K562 (cell line): Measurements from ENCODE around the gene NFIL3. TPM values are rescaled to one million over a fixed set of nuclear protein-coding genes. Genes with fewer than 3 reads are reported as not detected.
A peak's percentile ranks its signal among the peaks of the same experiment; 100 is the strongest.

Experiments
- CC2D1A ChIP-seq: fragments of 450-650 bp; IDR thresholded peaks from 2 replicates; pipeline ENCODE4 v1.6.1; 2017; ENCODE audit warnings: mild to moderate bottlenecking
- CHCHD3 ChIP-seq: fragments of 250-450 bp; sonication (Bioruptor Pico); IDR thresholded peaks from 2 replicates; pipeline ENCODE4 v2.1.2; 2022; ENCODE audit warnings: mild to moderate bottlenecking
- CSDE1 ChIP-seq, 2 experiments: fragments of 450-650 bp; IDR thresholded peaks; 2 replicates each; pipeline ENCODE4 v1.6.1; 2016; ENCODE audit warnings: mild to moderate bottlenecking in 1 of 2
- MEF2A ChIP-seq: IDR thresholded peaks from 2 replicates; pipeline ENCODE4 v1.6.1; 2011; ENCODE audit warnings: low read depth, mild to moderate bottlenecking, low read length, moderate library complexity; ENCODE audit not compliant: control insufficient read depth
- PHF21A ChIP-seq: fragments of 450-650 bp; IDR thresholded peaks from 2 replicates; pipeline ENCODE4 v1.6.1; 2017; ENCODE audit warnings: low read depth, borderline replicate concordance
- PTBP1 ChIP-seq: fragments of 200-400 bp; formaldehyde crosslinking; IDR thresholded peaks from 2 replicates; pipeline ENCODE4 v1.6.1; 2017; ENCODE audit warnings: low read depth, low read length
- RBM17 ChIP-seq: fragments of 200-400 bp; formaldehyde crosslinking; IDR thresholded peaks from 2 replicates; pipeline ENCODE4 v1.6.1; 2017; ENCODE audit warnings: low read depth, mild to moderate bottlenecking, low read length, borderline replicate concordance
- polyA plus RNA-seq, 8 experiments: library from polyadenylated mRNA; depleted of rRNA in 4 of 8; stranded (reverse) in 5 of 8; unstranded in 3 of 8; fragments of >200 nt; fragmentation: Nextera tagmentation in 2 of 8; fragmentation: Illumina TruSeq in 1 of 8; extraction: Ambion mirVana in 2 of 8; extraction: Trizol in 1 of 8; gene quantifications; 2 replicates each; pipeline versions ENCODE4 v1.2.1 to v1.2.3, GENCODE V29; 2011 to 2014; ENCODE audit warnings: inconsistent platforms in 1 of 8, missing spikeins in 1 of 8
- total RNA-seq, 7 experiments: library from RNA; depleted of rRNA in 6 of 7; stranded (reverse); fragments of >200 nt in 6 of 7; fragmentation: Illumina TruSeq in 2 of 7; extraction: Trizol in 2 of 7; gene quantifications; 2 replicates each; pipeline versions ENCODE4 v1.2.1 to v1.2.3, GENCODE V29; 2011 to 2021; ENCODE audit warnings: low replicate concordance in 1 of 7
- TF ChIP-seq, protein P1 (sequence below), 2 experiments: fragments of 450-650 bp; formaldehyde crosslinking in 1 of 2; IDR thresholded peaks; 2 replicates each; pipeline versions ENCODE4 v1.4.0 to v1.6.1; 2014 to 2020; ENCODE audit warnings: mild to moderate bottlenecking in 2 of 2, borderline replicate concordance in 1 of 2, low read depth in 1 of 2
- TF ChIP-seq, protein P2 (sequence below), 2 experiments: fragments of 450-650 bp in 1 of 2; sonication (generic) in 1 of 2; formaldehyde crosslinking in 1 of 2; IDR thresholded peaks in 1 of 2; conservative IDR thresholded peaks in 1 of 2; 2 replicates each; pipeline versions ENCODE4 v1.6.1 to v1.8.1; 2016 to 2023; ENCODE audit warnings: mild to moderate bottlenecking in 2 of 2, moderate library complexity in 2 of 2, inconsistent platforms in 1 of 2, missing genetic modification reagents in 1 of 2
- TF ChIP-seq, protein P3 (sequence below): sonication (generic); formaldehyde crosslinking; IDR thresholded peaks from 2 replicates; pipeline ENCODE4 v1.8.0; 2023; ENCODE audit warnings: missing genetic modification reagents, mild to moderate bottlenecking, borderline replicate concordance

NFIL3 gene
- total and polyA plus RNA-seq, 9 of the 15 experiments (the other 6 are each of a cell fraction or from before 2014, with no cell fraction given) = 3.2 to 16.1 (median 9.3) TPM

DNA sequence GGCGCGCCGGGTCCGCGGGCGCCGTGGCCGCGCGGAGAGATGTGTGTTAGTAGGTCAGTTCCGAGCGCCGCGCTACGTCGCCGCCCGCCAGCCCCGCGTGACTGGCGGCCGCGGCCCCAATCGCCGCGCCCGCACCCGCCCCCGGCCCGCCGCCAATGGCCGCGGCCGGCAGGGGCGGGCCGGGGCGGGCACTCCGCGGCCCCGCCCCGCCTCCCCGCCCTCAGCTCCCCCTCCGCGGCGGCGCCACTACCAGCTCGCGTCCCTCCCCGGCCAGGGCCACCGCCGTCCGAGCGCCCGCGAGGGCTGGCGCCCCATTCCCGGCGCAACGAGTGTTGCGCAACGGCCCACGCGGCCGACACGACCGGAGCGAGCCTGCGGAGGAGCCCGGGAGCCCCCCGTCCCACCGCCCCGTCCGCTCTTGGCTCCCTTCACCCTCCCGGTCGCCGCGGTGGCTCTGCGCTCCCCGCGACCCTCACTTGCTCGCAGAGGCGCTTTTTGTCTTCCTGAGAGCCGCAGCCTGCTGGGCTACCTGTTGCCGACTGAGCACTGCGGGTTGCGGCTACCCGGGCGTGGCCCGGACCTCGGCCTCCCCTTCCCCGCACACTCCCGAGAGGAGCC, at the start of gene NFIL3 (continued):
- TF ChIP-seq, protein P1, sequence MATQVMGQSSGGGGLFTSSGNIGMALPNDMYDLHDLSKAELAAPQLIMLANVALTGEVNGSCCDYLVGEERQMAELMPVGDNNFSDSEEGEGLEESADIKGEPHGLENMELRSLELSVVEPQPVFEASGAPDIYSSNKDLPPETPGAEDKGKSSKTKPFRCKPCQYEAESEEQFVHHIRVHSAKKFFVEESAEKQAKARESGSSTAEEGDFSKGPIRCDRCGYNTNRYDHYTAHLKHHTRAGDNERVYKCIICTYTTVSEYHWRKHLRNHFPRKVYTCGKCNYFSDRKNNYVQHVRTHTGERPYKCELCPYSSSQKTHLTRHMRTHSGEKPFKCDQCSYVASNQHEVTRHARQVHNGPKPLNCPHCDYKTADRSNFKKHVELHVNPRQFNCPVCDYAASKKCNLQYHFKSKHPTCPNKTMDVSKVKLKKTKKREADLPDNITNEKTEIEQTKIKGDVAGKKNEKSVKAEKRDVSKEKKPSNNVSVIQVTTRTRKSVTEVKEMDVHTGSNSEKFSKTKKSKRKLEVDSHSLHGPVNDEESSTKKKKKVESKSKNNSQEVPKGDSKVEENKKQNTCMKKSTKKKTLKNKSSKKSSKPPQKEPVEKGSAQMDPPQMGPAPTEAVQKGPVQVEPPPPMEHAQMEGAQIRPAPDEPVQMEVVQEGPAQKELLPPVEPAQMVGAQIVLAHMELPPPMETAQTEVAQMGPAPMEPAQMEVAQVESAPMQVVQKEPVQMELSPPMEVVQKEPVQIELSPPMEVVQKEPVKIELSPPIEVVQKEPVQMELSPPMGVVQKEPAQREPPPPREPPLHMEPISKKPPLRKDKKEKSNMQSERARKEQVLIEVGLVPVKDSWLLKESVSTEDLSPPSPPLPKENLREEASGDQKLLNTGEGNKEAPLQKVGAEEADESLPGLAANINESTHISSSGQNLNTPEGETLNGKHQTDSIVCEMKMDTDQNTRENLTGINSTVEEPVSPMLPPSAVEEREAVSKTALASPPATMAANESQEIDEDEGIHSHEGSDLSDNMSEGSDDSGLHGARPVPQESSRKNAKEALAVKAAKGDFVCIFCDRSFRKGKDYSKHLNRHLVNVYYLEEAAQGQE (IDR thresholded peaks at IDR 0.05; ENCODE audit: borderline replicate concordance) = no peak
- TF ChIP-seq, protein P1 (CRISPR knock-in tag; IDR thresholded peaks at IDR 0.05; ENCODE audit: low read depth) = 0 out of 2 replicates have a peak, but pooled peaks have one; percentile 45
- TF ChIP-seq MEF2A (no peak), PTBP1 (no peak), CSDE1 (IDR thresholded peaks at IDR 0.05) (no peak), CHCHD3 (no peak), CC2D1A (no peak), RBM17 (no peak), PHF21A (no peak)
- TF ChIP-seq, protein P2, sequence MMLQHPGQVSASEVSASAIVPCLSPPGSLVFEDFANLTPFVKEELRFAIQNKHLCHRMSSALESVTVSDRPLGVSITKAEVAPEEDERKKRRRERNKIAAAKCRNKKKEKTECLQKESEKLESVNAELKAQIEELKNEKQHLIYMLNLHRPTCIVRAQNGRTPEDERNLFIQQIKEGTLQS (IDR thresholded peaks at IDR 0.05) = no peak
- TF ChIP-seq, protein P2 (CRISPR knock-in tag; conservative IDR thresholded peaks at IDR 0.05) = no peak
- TF ChIP-seq, protein P3, sequence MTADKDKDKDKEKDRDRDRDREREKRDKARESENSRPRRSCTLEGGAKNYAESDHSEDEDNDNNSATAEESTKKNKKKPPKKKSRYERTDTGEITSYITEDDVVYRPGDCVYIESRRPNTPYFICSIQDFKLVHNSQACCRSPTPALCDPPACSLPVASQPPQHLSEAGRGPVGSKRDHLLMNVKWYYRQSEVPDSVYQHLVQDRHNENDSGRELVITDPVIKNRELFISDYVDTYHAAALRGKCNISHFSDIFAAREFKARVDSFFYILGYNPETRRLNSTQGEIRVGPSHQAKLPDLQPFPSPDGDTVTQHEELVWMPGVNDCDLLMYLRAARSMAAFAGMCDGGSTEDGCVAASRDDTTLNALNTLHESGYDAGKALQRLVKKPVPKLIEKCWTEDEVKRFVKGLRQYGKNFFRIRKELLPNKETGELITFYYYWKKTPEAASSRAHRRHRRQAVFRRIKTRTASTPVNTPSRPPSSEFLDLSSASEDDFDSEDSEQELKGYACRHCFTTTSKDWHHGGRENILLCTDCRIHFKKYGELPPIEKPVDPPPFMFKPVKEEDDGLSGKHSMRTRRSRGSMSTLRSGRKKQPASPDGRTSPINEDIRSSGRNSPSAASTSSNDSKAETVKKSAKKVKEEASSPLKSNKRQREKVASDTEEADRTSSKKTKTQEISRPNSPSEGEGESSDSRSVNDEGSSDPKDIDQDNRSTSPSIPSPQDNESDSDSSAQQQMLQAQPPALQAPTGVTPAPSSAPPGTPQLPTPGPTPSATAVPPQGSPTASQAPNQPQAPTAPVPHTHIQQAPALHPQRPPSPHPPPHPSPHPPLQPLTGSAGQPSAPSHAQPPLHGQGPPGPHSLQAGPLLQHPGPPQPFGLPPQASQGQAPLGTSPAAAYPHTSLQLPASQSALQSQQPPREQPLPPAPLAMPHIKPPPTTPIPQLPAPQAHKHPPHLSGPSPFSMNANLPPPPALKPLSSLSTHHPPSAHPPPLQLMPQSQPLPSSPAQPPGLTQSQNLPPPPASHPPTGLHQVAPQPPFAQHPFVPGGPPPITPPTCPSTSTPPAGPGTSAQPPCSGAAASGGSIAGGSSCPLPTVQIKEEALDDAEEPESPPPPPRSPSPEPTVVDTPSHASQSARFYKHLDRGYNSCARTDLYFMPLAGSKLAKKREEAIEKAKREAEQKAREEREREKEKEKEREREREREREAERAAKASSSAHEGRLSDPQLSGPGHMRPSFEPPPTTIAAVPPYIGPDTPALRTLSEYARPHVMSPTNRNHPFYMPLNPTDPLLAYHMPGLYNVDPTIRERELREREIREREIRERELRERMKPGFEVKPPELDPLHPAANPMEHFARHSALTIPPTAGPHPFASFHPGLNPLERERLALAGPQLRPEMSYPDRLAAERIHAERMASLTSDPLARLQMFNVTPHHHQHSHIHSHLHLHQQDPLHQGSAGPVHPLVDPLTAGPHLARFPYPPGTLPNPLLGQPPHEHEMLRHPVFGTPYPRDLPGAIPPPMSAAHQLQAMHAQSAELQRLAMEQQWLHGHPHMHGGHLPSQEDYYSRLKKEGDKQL (CRISPR knock-in tag) = 0 out of 2 replicates have a peak, but pooled peaks have one; percentile 29
